IgD-negative memory B cell (primary cell): ENCODE results near the gene FTSJ3. TPM values are rescaled to one million over a fixed set of nuclear protein-coding genes. Genes with fewer than 3 reads are reported as not detected.

ENCODE experiments used
- H3K27ac Mint-ChIP-seq, 3 donors: one replicate each; pipeline ENCODE4 v1.8.0; 2020 to 2022; ENCODE audit warnings: mild to moderate bottlenecking in 3 of 3, mixed read lengths in 3 of 3, moderate library complexity in 1 of 3
- H3K27me3 Mint-ChIP-seq: one replicate; pipeline ENCODE4 v1.8.0; 2021; ENCODE audit warnings: mixed read lengths
- H3K36me3 Mint-ChIP-seq: one replicate; pipeline ENCODE4 v1.8.0; 2020; ENCODE audit warnings: mild to moderate bottlenecking, mixed read lengths
- H3K4me1 Mint-ChIP-seq, 3 donors: one replicate each; pipeline ENCODE4 v1.8.0; 2020 to 2022; ENCODE audit warnings: mixed read lengths in 3 of 3, mild to moderate bottlenecking in 1 of 3
- H3K4me3 Mint-ChIP-seq, 4 donors: one replicate each; pipeline ENCODE4 v1.8.0; 2020 to 2022; ENCODE audit warnings: mild to moderate bottlenecking in 4 of 4, mixed read lengths in 4 of 4, moderate library complexity in 3 of 4
- H3K9me3 Mint-ChIP-seq, 3 donors: one replicate each; pipeline ENCODE4 v1.8.0; 2020 to 2021; ENCODE audit warnings: mixed read lengths in 3 of 3, mild to moderate bottlenecking in 1 of 3
- polyA plus RNA-seq: library from polyadenylated mRNA; unstranded; fragments of 300-500 nt; fragmentation: Illumina TruSeq; gene quantifications from one replicate; pipeline ENCODE4 v1.2.3, GENCODE V29; 2021

FTSJ3 gene
- polyA plus RNA-seq, 1 donor from 2014 or later, result 28.7 TPM

DNA sequence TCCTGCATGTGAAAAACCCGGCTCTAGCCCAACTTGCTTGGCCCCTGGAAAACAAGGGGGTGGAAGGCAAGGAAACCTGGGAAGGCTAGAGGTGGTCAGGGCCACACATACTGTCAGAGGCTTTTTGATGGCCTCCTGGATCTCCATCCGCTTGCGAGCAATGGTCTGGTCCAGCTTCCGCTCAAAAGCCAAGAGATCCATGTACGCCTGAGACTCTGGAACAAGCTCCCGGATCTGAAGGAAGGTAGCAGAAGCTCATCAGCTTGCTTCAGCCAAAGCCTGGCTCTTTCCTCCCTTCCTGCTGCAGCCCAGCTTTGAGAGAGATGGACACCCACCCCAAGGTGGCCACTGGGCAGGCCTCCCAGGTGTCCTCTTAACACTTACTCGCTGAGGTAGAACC lies 9.3 kb upstream of the FTSJ3 start:
- H3K4me3 Mint-ChIP-seq, result no peak overlapping the region
- peak overlapping the region in 1 of 3 donors; percentile 83 for H3K27ac Mint-ChIP-seq
- H3K36me3 Mint-ChIP-seq, result peaks cover 1% of the 10 kb centered on the region
- no peaks in the 10 kb centered on the region for H3K9me3 Mint-ChIP-seq
- H3K4me1 Mint-ChIP-seq, result peaks cover 20 to 28% (median 27%) of the 10 kb centered on the region in 3 donors
- no peaks in the 10 kb centered on the region for H3K27me3 Mint-ChIP-seq

DNA sequence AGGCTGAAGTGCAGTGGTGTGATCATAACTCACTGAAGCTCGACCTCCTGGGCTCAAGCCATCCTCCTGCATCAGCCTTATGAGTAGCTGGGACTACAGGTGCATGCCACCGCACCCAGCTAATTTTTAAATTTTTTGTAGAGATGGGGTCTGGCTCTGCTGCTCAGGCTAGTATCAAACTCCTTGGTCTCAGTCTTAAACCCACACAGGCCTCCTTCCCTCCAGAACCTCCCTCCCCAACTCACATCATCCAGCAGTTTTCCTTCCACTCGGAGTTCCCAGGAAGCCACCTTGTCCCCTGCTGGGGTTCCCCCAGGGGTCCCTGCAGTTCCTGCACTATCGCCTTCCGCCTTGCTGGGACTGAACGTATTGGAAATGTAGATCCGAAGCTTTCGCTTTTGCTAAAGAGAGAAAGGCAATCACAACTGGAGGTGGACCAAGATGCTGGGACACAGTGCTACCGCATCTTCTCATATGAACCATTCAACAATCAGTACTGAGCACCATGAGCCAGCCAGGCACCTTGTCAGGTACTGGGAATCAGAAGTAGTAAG lies 7.8 kb upstream of the FTSJ3 start:
- peaks cover 15 to 21% (median 20%) of the 10 kb centered on the region in 3 donors for H3K4me1 Mint-ChIP-seq
- H3K27me3 Mint-ChIP-seq, result no peaks in the 10 kb centered on the region
- H3K27ac Mint-ChIP-seq, result peak overlapping the region in 2 of 3 donors; percentile 73 to 84
- peak overlapping the region in 2 of 4 donors; percentile 60 to 87 for H3K4me3 Mint-ChIP-seq
- H3K36me3 Mint-ChIP-seq, result peaks cover 1% of the 10 kb centered on the region
- H3K9me3 Mint-ChIP-seq, result no peaks in the 10 kb centered on the region

- Mint-ChIP-seq H3K4me1 (peaks cover 17 to 24% (median 18%) of the 10 kb centered on the region in 3 donors), H3K4me3 (peak overlapping the region in 1 of 4 donors; percentile 87), H3K9me3 (no peaks in the 10 kb centered on the region), H3K27ac (peak overlapping the region; percentile 59 to 84 (median 73)), H3K36me3 (peaks cover 1% of the 10 kb centered on the region), H3K27me3 (no peaks in the 10 kb centered on the region)
Measured at GRCh38 chr17:63834431-63835166, 7.1 kb upstream of the FTSJ3 start.

GRCh38 chr17:63833741-63834373 lies 6.4 kb upstream of the FTSJ3 start:
- peak overlapping the region in 1 of 4 donors; percentile 23 for H3K4me3 Mint-ChIP-seq
- peaks cover 1% of the 10 kb centered on the region for H3K36me3 Mint-ChIP-seq
- H3K4me1 Mint-ChIP-seq, result peaks cover 13 to 26% (median 18%) of the 10 kb centered on the region in 3 donors
- peak overlapping the region; percentile 31 to 73 (median 59) for H3K27ac Mint-ChIP-seq
- no peaks in the 10 kb centered on the region for H3K9me3 Mint-ChIP-seq
- no peaks in the 10 kb centered on the region for H3K27me3 Mint-ChIP-seq

DNA sequence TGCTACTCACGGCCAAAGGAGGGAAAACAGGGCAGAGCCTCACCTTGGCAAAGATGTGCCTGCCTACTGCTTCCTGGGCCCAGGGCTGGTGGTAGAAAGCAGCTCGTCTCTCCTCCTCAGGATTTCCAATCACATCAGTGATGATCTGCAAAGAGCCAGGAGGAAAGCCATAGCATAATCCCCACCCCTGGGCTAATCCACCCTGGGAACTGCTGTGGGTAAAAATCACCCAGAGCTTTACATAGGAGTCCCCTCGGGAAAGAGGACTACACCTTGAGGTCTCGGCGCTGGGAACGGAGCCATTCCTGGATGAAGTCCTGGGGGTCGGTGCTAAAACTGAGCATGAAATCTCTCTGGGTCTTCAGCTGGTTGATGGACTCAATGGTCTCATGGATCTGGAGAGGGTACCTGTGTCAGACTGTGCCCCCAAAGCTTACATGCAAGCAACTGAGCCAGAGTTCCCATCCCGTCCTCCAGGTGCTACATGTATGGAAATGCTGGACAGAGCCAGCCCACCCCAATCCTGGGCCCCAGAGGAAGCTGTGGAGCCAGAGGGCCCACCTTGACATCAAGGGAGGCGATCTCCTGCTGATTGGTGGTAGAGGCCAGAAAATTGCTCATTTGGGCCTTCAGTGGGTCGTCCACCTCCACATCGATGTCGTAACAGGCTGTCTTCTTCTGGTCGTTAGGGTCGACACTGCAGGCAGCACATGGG lies 5.7 kb upstream of the FTSJ3 start:
- Mint-ChIP-seq H3K4me1 (peaks cover 15 to 27% (median 20%) of the 10 kb centered on the region in 3 donors), H3K27ac (peak overlapping the region in 1 of 3 donors; percentile 84), H3K9me3 (no peaks in the 10 kb centered on the region), H3K4me3 (peak overlapping the region in 1 of 4 donors; percentile 23), H3K36me3 (peaks cover 1% of the 10 kb centered on the region), H3K27me3 (no peaks in the 10 kb centered on the region)

GRCh38 chr17:63832455-63832854 lies 5.0 kb upstream of the FTSJ3 start:
- Mint-ChIP-seq H3K4me1 (peaks cover 21 to 31% (median 24%) of the 10 kb centered on the region in 3 donors), H3K27ac (peak overlapping the region in 2 of 3 donors; percentile 84), H3K27me3 (no peaks in the 10 kb centered on the region), H3K36me3 (peaks cover 1% of the 10 kb centered on the region), H3K9me3 (no peaks in the 10 kb centered on the region), H3K4me3 (peak overlapping the region in 1 of 4 donors; percentile 79)

DNA sequence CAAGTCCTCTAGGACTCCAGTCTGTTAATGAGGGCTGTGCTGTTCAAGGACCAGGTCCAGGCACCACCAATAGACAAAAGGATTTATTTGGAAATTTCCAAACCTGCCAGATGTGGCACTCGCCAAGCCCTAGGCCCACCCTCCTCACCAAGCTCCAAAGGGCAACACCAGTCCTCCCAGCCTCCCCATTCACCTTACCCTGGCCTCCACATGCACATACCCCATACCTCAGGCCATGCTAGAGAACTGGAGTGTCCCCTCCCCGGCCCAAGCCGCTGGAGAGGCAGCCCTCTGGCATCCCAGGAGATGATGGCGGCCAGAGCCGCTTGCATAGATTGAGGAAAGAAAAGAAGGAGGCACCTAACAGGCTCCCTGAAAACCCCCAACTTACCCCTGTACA lies 4.6 kb upstream of the FTSJ3 start:
- Mint-ChIP-seq H3K27ac (peak overlapping the region; percentile 71 to 84 (median 84)), H3K36me3 (peaks cover 1% of the 10 kb centered on the region), H3K9me3 (no peaks in the 10 kb centered on the region), H3K4me3 (peak overlapping the region in 1 of 4 donors; percentile 79), H3K4me1 (peaks cover 26 to 31% (median 27%) of the 10 kb centered on the region in 3 donors), H3K27me3 (no peaks in the 10 kb centered on the region)

GRCh38 chr17:63831505-63831904 lies 4.0 kb upstream of the FTSJ3 start:
- Mint-ChIP-seq H3K36me3 (peaks cover 1% of the 10 kb centered on the region), H3K27me3 (no peaks in the 10 kb centered on the region), H3K4me3 (peak overlapping the region in 1 of 4 donors; percentile 79), H3K27ac (peak overlapping the region in 1 of 3 donors; percentile 71), H3K4me1 (peaks cover 30 to 33% (median 30%) of the 10 kb centered on the region in 3 donors), H3K9me3 (no peaks in the 10 kb centered on the region)

DNA sequence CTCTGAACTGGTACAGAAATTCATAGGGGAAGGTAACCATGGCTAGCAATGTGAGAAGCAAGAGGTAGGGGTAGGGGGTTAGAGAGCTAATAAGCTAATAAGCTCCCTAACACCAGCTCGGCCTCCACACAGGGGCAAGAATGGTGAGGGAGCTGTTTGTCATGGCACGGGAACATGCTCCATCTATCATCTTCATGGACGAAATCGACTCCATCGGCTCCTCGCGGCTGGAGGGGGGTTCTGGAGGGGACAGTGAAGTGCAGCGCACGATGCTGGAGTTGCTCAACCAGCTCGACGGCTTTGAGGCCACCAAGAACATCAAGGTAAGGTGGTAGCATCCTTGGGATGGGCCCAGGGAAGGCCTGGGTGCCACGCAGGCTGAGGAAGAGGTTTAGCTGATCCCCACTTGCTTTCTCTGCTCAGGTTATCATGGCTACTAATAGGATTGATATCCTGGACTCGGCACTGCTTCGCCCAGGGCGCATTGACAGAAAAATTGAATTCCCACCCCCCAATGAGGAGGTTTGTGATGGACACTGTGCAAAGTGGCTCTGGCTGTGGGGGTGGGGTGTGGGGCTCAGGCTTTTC lies 3.5 kb upstream of the FTSJ3 start:
- Mint-ChIP-seq H3K9me3 (no peaks in the 10 kb centered on the region), H3K27ac (peak overlapping the region in 2 of 3 donors; percentile 11 to 71), H3K36me3 (peaks cover 3% of the 10 kb centered on the region), H3K4me1 (peaks cover 30 to 35% (median 32%) of the 10 kb centered on the region in 3 donors), H3K27me3 (no peaks in the 10 kb centered on the region), H3K4me3 (peak overlapping the region in 2 of 4 donors; percentile 43 to 95)

GRCh38 chr17:63830278-63830677 lies 2.8 kb upstream of the FTSJ3 start:
- H3K4me3 Mint-ChIP-seq, result peak overlapping the region in 1 of 4 donors; percentile 95
- H3K36me3 Mint-ChIP-seq, result peaks cover 1% of the 10 kb centered on the region
- no peaks in the 10 kb centered on the region for H3K27me3 Mint-ChIP-seq
- no peaks in the 10 kb centered on the region for H3K9me3 Mint-ChIP-seq
- H3K4me1 Mint-ChIP-seq, result peaks cover 30 to 39% (median 36%) of the 10 kb centered on the region in 3 donors
- peak overlapping the region; percentile 63 to 73 (median 68) for H3K27ac Mint-ChIP-seq

DNA sequence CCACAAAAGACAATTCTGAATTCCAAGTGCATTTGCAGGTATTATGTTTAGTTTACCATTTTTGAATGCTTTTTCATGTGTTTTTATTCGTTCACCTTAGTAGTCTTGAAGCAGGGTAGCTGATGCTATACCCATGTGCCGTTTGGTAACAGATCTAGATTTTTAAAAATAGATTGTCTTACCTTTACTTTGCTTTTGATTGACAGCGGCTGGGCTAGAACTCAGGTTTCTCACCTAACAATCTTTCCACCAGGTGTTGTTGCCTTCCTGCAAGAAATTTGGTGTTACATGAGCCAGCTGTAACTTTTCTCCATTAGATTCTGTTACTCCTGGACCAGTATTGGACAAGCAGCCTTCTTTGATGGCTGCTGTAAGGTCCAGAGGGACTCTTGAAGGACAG lies 1.5 kb upstream of the FTSJ3 start:
- peaks cover 22 to 36% (median 36%) of the 10 kb centered on the region in 3 donors for H3K4me1 Mint-ChIP-seq
- peak overlapping the region in 2 of 4 donors; percentile 95 to 100 for H3K4me3 Mint-ChIP-seq
- no peaks in the 10 kb centered on the region for H3K9me3 Mint-ChIP-seq
- H3K36me3 Mint-ChIP-seq, result peaks cover 1% of the 10 kb centered on the region
- peak overlapping the region in 1 of 3 donors; percentile 78 for H3K27ac Mint-ChIP-seq
- H3K27me3 Mint-ChIP-seq, result no peaks in the 10 kb centered on the region

DNA sequence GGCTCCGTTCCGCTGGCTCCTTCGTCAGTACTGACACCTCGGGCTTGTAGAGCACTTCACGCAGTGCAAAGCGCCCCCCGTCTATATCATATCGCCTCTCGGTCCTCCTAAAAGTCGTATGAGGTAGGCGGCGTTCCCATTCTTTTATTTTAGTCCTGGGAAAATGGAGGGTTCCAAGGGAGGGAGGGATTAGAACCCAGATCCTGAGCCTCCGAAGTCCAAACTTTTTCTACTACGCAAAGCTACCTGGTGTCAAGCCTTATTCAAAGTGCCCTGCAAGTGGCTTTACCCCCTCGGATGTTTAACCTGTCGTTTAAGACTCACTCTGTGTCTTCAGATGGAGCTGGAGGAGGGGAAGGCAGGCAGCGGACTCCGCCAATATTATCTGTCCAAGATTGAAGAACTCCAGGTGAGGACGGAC lies 348 bp upstream of the FTSJ3 start:
- no peaks in the 10 kb centered on the region for H3K27me3 Mint-ChIP-seq
- H3K4me1 Mint-ChIP-seq, result peaks cover 22 to 38% (median 36%) of the 10 kb centered on the region in 3 donors
- peak overlapping the region; percentile 95 to 100 (median 100) for H3K4me3 Mint-ChIP-seq
- H3K36me3 Mint-ChIP-seq, result peaks cover 1% of the 10 kb centered on the region
- H3K9me3 Mint-ChIP-seq, result no peaks in the 10 kb centered on the region
- peak overlapping the region; percentile 92 to 100 (median 99) for H3K27ac Mint-ChIP-seq

- peaks cover 1% of the 10 kb centered on the region for H3K36me3 Mint-ChIP-seq
- no peaks in the 10 kb centered on the region for H3K27me3 Mint-ChIP-seq
- H3K4me1 Mint-ChIP-seq, result peaks cover 29 to 42% (median 36%) of the 10 kb centered on the region in 3 donors
- peak overlapping the region; percentile 92 to 100 (median 99) for H3K27ac Mint-ChIP-seq
- H3K4me3 Mint-ChIP-seq, result peak overlapping the region; percentile 95 to 100 (median 100)
- no peaks in the 10 kb centered on the region for H3K9me3 Mint-ChIP-seq
Measured at GRCh38 chr17:63826468-63827001, 928 bp downstream of the FTSJ3 start.

DNA sequence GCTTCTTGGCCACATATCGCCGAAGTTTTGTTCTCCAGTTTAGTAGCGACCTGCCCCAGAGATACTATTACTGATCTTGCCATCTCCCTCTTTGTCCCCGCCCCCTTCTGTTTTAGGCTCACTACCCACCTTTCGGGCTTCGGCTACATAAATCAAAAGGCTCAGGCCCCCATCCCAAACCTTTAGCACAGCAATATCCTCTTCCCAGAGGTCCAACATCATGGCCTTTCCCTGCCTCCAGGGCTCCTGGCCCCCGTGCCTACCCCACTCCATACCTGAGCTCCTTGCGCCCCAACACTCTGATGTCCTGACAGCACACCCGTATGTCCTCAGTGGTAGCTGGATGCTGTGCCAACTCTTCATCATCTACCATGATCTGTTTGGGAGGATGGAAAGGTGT lies 3.1 kb downstream of the FTSJ3 start:
- H3K4me1 Mint-ChIP-seq, result peaks cover 23 to 37% (median 29%) of the 10 kb centered on the region in 3 donors
- peaks cover 1% of the 10 kb centered on the region for H3K36me3 Mint-ChIP-seq
- no peaks in the 10 kb centered on the region for H3K27me3 Mint-ChIP-seq
- H3K9me3 Mint-ChIP-seq, result no peaks in the 10 kb centered on the region
- peak overlapping the region in 1 of 3 donors; percentile 12 for H3K27ac Mint-ChIP-seq
- H3K4me3 Mint-ChIP-seq, result peak overlapping the region in 3 of 4 donors; percentile 71 to 95 (median 73)
